Right cardiac atrium (tissue), 5 donors: Measurements from ENCODE around the gene SLC11A2. TPM values are rescaled to one million over a fixed set of nuclear protein-coding genes. Genes with fewer than 3 reads are reported as not detected.

ENCODE experiments used
- ATAC-seq, 2 donors: fragments of 200-7000 bp; cut with Tn5 transposase; one replicate each; pipeline versions ENCODE4 v1.8.0 to v1.9.1; 2020; ENCODE audit warnings: moderate library complexity in 2 of 2, mild to moderate bottlenecking in 1 of 2
- DNase-seq, 3 donors: peaks; one replicate each; pipeline ENCODE4 v3.0.0-alpha.2; 2020
- H3K27ac ChIP-seq: one replicate; pipeline ENCODE4 v1.5.1; 2013; ENCODE audit warnings: mild to moderate bottlenecking, low read length, control low read depth, moderate library complexity
- H3K27me3 ChIP-seq: one replicate; pipeline ENCODE4 v1.6.1; 2013; ENCODE audit not compliant: control insufficient read depth, insufficient read depth
- H3K4me1 ChIP-seq: one replicate; pipeline ENCODE4 v1.6.1; 2013; ENCODE audit warnings: low read length; ENCODE audit not compliant: control insufficient read depth, insufficient read depth
- H3K4me3 ChIP-seq: one replicate; pipeline ENCODE4 v1.5.1; 2013; ENCODE audit warnings: low read length, control low read depth
- H3K9me3 ChIP-seq: one replicate; pipeline ENCODE4 v1.6.1; 2013; ENCODE audit warnings: low read length; ENCODE audit not compliant: control insufficient read depth
- WGBS: extraction: QIAGEN DNeasy Blood & Tissue Kit; methylation state at CpG from one replicate; pipeline ENCODE4 v1.1.7; 2013; 5-methylcytosine and 5-hydroxymethylcytosine counted together
- intact Hi-C, 4 donors: fragments of 100-400 bp; cut with DNase I; formaldehyde crosslinking; loops; one replicate each; pipeline versions ENCODE4 v1.11.0 to v1.14.0; 2022 to 2023
- polyA plus RNA-seq: library from polyadenylated mRNA; stranded (reverse); fragments of 200-250 nt; gene quantifications from one replicate; pipeline ENCODE4 v1.2.3, GENCODE V29; 2013
- total RNA-seq, 4 donors: library from RNA; stranded (reverse); fragmentation: NEBNext Ultra II Directional; extraction: Animal tissue kit (Norgen Biotek cat#: 25700); gene quantifications; one replicate each; pipeline ENCODE4 v1.2.1, GENCODE V29; 2021
- donor health status: healthy with polysubstance abuse.
- donor health status: DM: no; HTN: yes; CAD: no.
- donor health status: DM: no; HTN: no; CAD: no.
- donor health status: DM: no; HTN: yes; CAD: no; lungs with severe emphysema.
- donor health status: DM: yes; HTN: yes; CAD: no.

Gene SLC11A2
- total and polyA plus RNA-seq, 5 donors, result 19.0 to 52.4 (median 49.5) TPM

GRCh38 chr12:51055060-51055459 is 28.9 kb upstream of the SLC11A2 start:
- Histone ChIP-seq H3K4me1 (no peaks in the 10 kb centered on the region), H3K27me3 (no peaks in the 10 kb centered on the region), H3K9me3 (no peaks in the 10 kb centered on the region), H3K27ac (no peak overlapping the region), H3K4me3 (no peak overlapping the region)
- no peak for ATAC-seq
- 90% methylated on average over 2 of the region's 2 CpGs for WGBS
- intact Hi-C loops, result no loop called here
- DNase-seq, result no peak

GRCh38 chr12:51051787-51052186 is 25.6 kb upstream of the SLC11A2 start:
- H3K9me3 ChIP-seq, result no peaks in the 10 kb centered on the region
- WGBS, result 78% methylated on average over 4 of the region's 4 CpGs
- H3K4me1 ChIP-seq, result no peaks in the 10 kb centered on the region
- H3K4me3 ChIP-seq, result no peak overlapping the region
- DNase-seq (no peak), ATAC-seq (no peak)
- intact Hi-C loops, result no loop called here
- H3K27ac ChIP-seq, result no peak overlapping the region
- H3K27me3 ChIP-seq, result no peaks in the 10 kb centered on the region

GRCh38 chr12:51049525-51049924 is 23.3 kb upstream of the SLC11A2 start:
- H3K4me3 ChIP-seq, result peak overlapping the region; percentile 86
- 63% methylated on average over 3 of the region's 3 CpGs for WGBS
- H3K27ac ChIP-seq, result no peak overlapping the region
- H3K4me1 ChIP-seq, result no peaks in the 10 kb centered on the region
- ATAC-seq (no peak), DNase-seq (no peak)
- no peaks in the 10 kb centered on the region for H3K27me3 ChIP-seq
- intact Hi-C loops, result no loop called here
- H3K9me3 ChIP-seq, result no peaks in the 10 kb centered on the region

- H3K4me3 ChIP-seq, result peak overlapping the region; percentile 86
- no peaks in the 10 kb centered on the region for H3K4me1 ChIP-seq
- ATAC-seq (no peak), DNase-seq (no peak)
- H3K9me3 ChIP-seq, result no peaks in the 10 kb centered on the region
- H3K27me3 ChIP-seq, result no peaks in the 10 kb centered on the region
- intact Hi-C loops, result no loop called here
- peak overlapping the region; percentile 95 for H3K27ac ChIP-seq
- WGBS, result 26% methylated on average over 14 of the region's 14 CpGs
These were observed 22.6 kb upstream of the SLC11A2 start for GRCh38 chr12:51048661-51049251.

GRCh38 chr12:51047655-51048540 is 21.7 kb upstream of the SLC11A2 start, which contains the start of gene LETMD1:
TSS of gene LETMD1 (plus strand) at chr12:51048327. CDS start at chr12:51048357, 30 bp downstream.
- no peaks in the 10 kb centered on the region for H3K4me1 ChIP-seq
- H3K27me3 ChIP-seq, result no peaks in the 10 kb centered on the region
- intact Hi-C loops, result no loop called here
- peak; percentile 100 for ATAC-seq
- 4% methylated on average over 51 of the region's 51 CpGs for WGBS
- peak; percentile 94 to 96 (median 95) for DNase-seq
- peak within 1 kb of the TSS; percentile 86 for H3K4me3 ChIP-seq
- peak within 1 kb of the TSS; percentile 98 for H3K27ac ChIP-seq
- H3K9me3 ChIP-seq, result no peaks in the 10 kb centered on the region

- no peak overlapping the region for H3K27ac ChIP-seq
- H3K27me3 ChIP-seq, result no peaks in the 10 kb centered on the region
- WGBS, result 69% methylated on average over 3 of the region's 3 CpGs
- DNase-seq (no peak), ATAC-seq (no peak)
- H3K4me1 ChIP-seq, result no peaks in the 10 kb centered on the region
- no peak overlapping the region for H3K4me3 ChIP-seq
- intact Hi-C loops, result no loop called here
- H3K9me3 ChIP-seq, result no peaks in the 10 kb centered on the region
These were observed 10.1 kb upstream of the SLC11A2 start for GRCh38 chr12:51036279-51036678.

GRCh38 chr12:51033457-51034089 is 7.4 kb upstream of the SLC11A2 start:
- H3K4me3 ChIP-seq, result no peak overlapping the region
- 91% methylated on average over 4 of the region's 4 CpGs for WGBS
- H3K4me1 ChIP-seq, result no peaks in the 10 kb centered on the region
- H3K27me3 ChIP-seq, result no peaks in the 10 kb centered on the region
- no peak overlapping the region for H3K27ac ChIP-seq
- no peaks in the 10 kb centered on the region for H3K9me3 ChIP-seq
- no peak for DNase-seq
- no peak for ATAC-seq
- intact Hi-C loops, result no loop called here

- Histone ChIP-seq H3K27ac (no peak overlapping the region), H3K4me1 (no peaks in the 10 kb centered on the region), H3K4me3 (no peak overlapping the region), H3K27me3 (no peaks in the 10 kb centered on the region), H3K9me3 (no peaks in the 10 kb centered on the region)
- intact Hi-C loops, result no loop called here
- 72% methylated on average over 2 of the region's 2 CpGs for WGBS
- DNase-seq, result no peak
- no peak for ATAC-seq
These were observed 6.9 kb upstream of the SLC11A2 start for GRCh38 chr12:51033048-51033447.

- DNase-seq (no peak), ATAC-seq (no peak)
- H3K27ac ChIP-seq, result no peak overlapping the region
- no peaks in the 10 kb centered on the region for H3K9me3 ChIP-seq
- H3K4me1 ChIP-seq, result no peaks in the 10 kb centered on the region
- intact Hi-C loops, result no loop called here
- no peak overlapping the region for H3K4me3 ChIP-seq
- no peaks in the 10 kb centered on the region for H3K27me3 ChIP-seq
- WGBS, result 65% methylated on average over 5 of the region's 5 CpGs
These were observed 2.6 kb upstream of the SLC11A2 start for GRCh38 chr12:51028813-51029150.

- H3K4me3 ChIP-seq, result no peak overlapping the region
- DNase-seq (no peak), ATAC-seq (no peak)
- intact Hi-C loops, result no loop called here
- no peaks in the 10 kb centered on the region for H3K27me3 ChIP-seq
- no peaks in the 10 kb centered on the region for H3K9me3 ChIP-seq
- H3K27ac ChIP-seq, result no peak overlapping the region
- no peaks in the 10 kb centered on the region for H3K4me1 ChIP-seq
- WGBS, result 22% methylated on average over 9 of the region's 9 CpGs
These were observed 2.1 kb upstream of the SLC11A2 start for GRCh38 chr12:51028126-51028812.
